Spleen (tissue), 7 donors: ENCODE results near the gene ME2.

Experiments
- POLR2A ChIP-seq, 3 donors: fragments of 450-650 bp; IDR thresholded peaks; one replicate each; pipeline ENCODE4 v1.5.1; 2017; ENCODE audit warnings: antibody characterized with exemption in 3 of 3, mild to moderate bottlenecking in 1 of 3
- POLR2AphosphoS5 ChIP-seq, 3 donors: sonication (generic); formaldehyde crosslinking; IDR thresholded peaks; one replicate each; pipeline ENCODE4 v1.5.1; 2017; ENCODE audit warnings: antibody characterized with exemption in 3 of 3
- TF ChIP-seq, protein P1 (sequence below), 11 experiments: fragments of 200-600 bp in 7 of 11; fragments of 450-650 bp in 4 of 11; sonication (generic) in 4 of 11; IDR thresholded peaks in 8 of 11; conservative IDR thresholded peaks in 3 of 11; 1 replicate in 7 of 11; 2 replicates in 4 of 11; pipeline versions ENCODE4 v1.4.0 to v1.8.0; 2016 to 2021; ENCODE audit warnings: antibody characterized with exemption in 11 of 11, inconsistent platforms in 4 of 11, mild to moderate bottlenecking in 1 of 11
- donor health status: DM: no; HTN: no; CAD: no; lungs with moderate emphysema.
- donor health status: DM: no; HTN: no; CAD: no.
- donor health status: DM: no; HTN: no; CAD: no.

DNA sequence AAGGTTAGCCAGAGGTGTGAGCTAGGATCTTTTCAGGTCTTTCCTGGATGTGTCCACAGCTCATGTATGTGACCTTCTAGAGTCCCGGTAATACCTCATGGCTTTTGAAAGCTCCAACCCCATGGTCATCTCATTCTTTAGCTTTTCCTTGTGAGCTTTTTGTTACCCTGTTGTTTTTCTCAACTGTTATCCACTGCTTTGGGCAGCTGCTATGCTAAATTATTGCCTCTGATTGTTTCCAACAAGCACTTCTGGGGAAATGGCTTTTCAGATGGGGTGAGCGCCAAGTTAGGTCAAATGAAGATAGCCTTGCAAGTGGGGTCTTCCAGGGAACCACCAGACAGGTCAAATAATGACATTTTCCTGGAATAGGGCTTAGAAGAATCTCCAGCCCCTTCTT is 27.9 kb downstream of the ME2 start:
- TF ChIP-seq POLR2AphosphoS5 (IDR thresholded peaks at IDR 0.05) (no peak), POLR2A (IDR thresholded peaks at IDR 0.05) (no peak)
- TF ChIP-seq, protein P1, sequence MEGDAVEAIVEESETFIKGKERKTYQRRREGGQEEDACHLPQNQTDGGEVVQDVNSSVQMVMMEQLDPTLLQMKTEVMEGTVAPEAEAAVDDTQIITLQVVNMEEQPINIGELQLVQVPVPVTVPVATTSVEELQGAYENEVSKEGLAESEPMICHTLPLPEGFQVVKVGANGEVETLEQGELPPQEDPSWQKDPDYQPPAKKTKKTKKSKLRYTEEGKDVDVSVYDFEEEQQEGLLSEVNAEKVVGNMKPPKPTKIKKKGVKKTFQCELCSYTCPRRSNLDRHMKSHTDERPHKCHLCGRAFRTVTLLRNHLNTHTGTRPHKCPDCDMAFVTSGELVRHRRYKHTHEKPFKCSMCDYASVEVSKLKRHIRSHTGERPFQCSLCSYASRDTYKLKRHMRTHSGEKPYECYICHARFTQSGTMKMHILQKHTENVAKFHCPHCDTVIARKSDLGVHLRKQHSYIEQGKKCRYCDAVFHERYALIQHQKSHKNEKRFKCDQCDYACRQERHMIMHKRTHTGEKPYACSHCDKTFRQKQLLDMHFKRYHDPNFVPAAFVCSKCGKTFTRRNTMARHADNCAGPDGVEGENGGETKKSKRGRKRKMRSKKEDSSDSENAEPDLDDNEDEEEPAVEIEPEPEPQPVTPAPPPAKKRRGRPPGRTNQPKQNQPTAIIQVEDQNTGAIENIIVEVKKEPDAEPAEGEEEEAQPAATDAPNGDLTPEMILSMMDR (IDR thresholded peaks at IDR 0.05 in 8 of 11, conservative IDR thresholded peaks at IDR 0.05 in 3 of 11), result no peak
